G401.6 (cell line): ENCODE results near the gene NASP.
"Not testable (repeated sequence)": the region's sequence is repeated elsewhere in the genome, so short reads cannot be mapped to it uniquely, and the experiment has no call there.

ENCODE experiments used
- FAIRE-seq: peaks from 2 replicates; lab custom pipeline; 2012; peaks lifted over from hg19 to GRCh38; lab: Jason Lieb, UNC

The NASP gene

GRCh38 chr1:45569962-45570581 is 13.8 kb upstream of the NASP start:
- peak; percentile 17 for FAIRE-seq

- no peak for FAIRE-seq
Observed at GRCh38 chr1:45570631-45571030, 13.2 kb upstream of the NASP start.

GRCh38 chr1:45573231-45573804 is 10.5 kb upstream of the NASP start:
- no peak for FAIRE-seq

- no peak for FAIRE-seq
Observed at GRCh38 chr1:45574105-45574626, 9.7 kb upstream of the NASP start.

GRCh38 chr1:45583264-45583665 is 576 bp upstream of the NASP start:
- FAIRE-seq, result peak; percentile 98

GRCh38 chr1:45584351-45585109 is 689 bp downstream of the NASP start:
- no peak for FAIRE-seq

GRCh38 chr1:45585110-45585426 is 1.2 kb downstream of the NASP start:
- no peak for FAIRE-seq

- FAIRE-seq, result no peak
Observed at GRCh38 chr1:45585496-45586075, 1.7 kb downstream of the NASP start.

GRCh38 chr1:45586769-45587168 is 2.9 kb downstream of the NASP start:
- no peak for FAIRE-seq

GRCh38 chr1:45589861-45590260 is 6.0 kb downstream of the NASP start:
- FAIRE-seq, result no peak

GRCh38 chr1:45594412-45594811 is 10.6 kb downstream of the NASP start:
- FAIRE-seq, result no peak

- not testable (repeated sequence) for FAIRE-seq
Observed at GRCh38 chr1:45596765-45597164, 12.9 kb downstream of the NASP start.

- no peak for FAIRE-seq
Observed at GRCh38 chr1:45604239-45604638, 20.4 kb downstream of the NASP start.

GRCh38 chr1:45607404-45608074 is 23.7 kb downstream of the NASP start:
- no peak for FAIRE-seq

GRCh38 chr1:45608175-45609156 is 24.6 kb downstream of the NASP start:
- FAIRE-seq, result no peak

- FAIRE-seq, result no peak
Observed at GRCh38 chr1:45610589-45611226, 26.9 kb downstream of the NASP start.

GRCh38 chr1:45612941-45613579 is 29.2 kb downstream of the NASP start:
- no peak for FAIRE-seq

GRCh38 chr1:45615885-45616284 is 32.0 kb downstream of the NASP start:
- no peak for FAIRE-seq

GRCh38 chr1:45617618-45618017 is 33.8 kb downstream of the NASP start:
- FAIRE-seq, result no peak

GRCh38 chr1:45619149-45619921 is 35.5 kb downstream of the NASP start:
- no peak for FAIRE-seq
